Fibroblast of mammary gland (primary cell): ENCODE data around the gene COMMD9.

Experiments used
- DNase-seq: peaks from one replicate; pipeline ENCODE4 v3.0.0-alpha.2; 2010; ENCODE audit warnings: low read depth
- H3K4me3 ChIP-seq: 2 replicates; pipeline ENCODE4 v1.5.1; 2011; ENCODE audit warnings: low read depth, mild to moderate bottlenecking, low read length, moderate library complexity; ENCODE audit not compliant: control insufficient read depth
- TF ChIP-seq, protein P1 (sequence below): conservative IDR thresholded peaks from 2 replicates; pipeline ENCODE4 v1.5.1; 2011; ENCODE audit warnings: low read depth, low read length, inconsistent platforms; ENCODE audit not compliant: control insufficient read depth, insufficient read depth

COMMD9 gene

DNA sequence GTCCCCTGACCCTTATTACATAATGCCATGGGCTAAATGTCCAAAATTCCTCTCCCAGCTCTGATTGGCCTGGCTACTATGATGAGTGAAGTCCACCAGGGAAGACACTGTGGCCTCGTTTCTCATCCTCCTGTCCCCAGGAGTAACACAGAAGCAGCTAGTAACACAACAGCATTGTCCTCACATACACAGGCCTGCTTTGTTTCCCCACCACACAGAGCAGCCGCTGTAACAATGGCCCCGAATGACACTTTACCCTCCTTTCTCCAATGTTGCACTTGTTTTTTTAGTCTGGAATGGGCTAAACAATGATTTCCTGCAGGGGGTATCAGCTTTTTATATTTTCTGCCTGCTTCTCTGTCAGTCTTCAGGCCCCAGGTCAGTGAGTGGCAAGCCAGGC, 6.7 kb upstream of the COMMD9 start, which contains the start of gene PRR5L:
Gene PRR5L, plus strand, starts transcription at position 363 of the 400 bp plus-strand sequence. CDS start 104,834 bp downstream, outside the sequence.
- no peak for DNase-seq
- TF ChIP-seq, protein P1, sequence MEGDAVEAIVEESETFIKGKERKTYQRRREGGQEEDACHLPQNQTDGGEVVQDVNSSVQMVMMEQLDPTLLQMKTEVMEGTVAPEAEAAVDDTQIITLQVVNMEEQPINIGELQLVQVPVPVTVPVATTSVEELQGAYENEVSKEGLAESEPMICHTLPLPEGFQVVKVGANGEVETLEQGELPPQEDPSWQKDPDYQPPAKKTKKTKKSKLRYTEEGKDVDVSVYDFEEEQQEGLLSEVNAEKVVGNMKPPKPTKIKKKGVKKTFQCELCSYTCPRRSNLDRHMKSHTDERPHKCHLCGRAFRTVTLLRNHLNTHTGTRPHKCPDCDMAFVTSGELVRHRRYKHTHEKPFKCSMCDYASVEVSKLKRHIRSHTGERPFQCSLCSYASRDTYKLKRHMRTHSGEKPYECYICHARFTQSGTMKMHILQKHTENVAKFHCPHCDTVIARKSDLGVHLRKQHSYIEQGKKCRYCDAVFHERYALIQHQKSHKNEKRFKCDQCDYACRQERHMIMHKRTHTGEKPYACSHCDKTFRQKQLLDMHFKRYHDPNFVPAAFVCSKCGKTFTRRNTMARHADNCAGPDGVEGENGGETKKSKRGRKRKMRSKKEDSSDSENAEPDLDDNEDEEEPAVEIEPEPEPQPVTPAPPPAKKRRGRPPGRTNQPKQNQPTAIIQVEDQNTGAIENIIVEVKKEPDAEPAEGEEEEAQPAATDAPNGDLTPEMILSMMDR, result no peak
- H3K4me3 ChIP-seq, result no peak within 1 kb of the TSS

DNA sequence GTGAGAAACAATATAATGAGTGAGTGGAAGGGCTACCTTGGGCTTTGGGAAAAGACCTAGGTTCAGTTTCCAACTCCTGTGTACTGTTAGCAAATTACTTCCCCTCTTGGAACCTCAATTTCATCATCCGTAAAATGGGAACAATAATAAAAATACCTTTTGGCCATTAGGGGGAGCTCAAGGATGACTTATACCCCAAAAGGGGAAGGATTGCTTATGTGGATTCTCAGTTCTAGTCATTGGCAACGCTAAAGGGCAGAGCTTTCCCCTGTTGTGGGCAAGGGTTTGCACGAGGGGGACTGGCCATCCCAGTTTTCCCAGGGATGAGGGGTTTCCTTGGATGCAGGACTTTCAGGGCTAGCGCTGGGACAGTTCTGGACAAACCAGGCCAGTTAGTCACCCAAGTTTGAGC, 3.1 kb upstream of the COMMD9 start:
- DNase-seq, result peak; percentile 46
- TF ChIP-seq, protein P1, result peak; percentile 49
- H3K4me3 ChIP-seq, result no peak overlapping the region

DNA sequence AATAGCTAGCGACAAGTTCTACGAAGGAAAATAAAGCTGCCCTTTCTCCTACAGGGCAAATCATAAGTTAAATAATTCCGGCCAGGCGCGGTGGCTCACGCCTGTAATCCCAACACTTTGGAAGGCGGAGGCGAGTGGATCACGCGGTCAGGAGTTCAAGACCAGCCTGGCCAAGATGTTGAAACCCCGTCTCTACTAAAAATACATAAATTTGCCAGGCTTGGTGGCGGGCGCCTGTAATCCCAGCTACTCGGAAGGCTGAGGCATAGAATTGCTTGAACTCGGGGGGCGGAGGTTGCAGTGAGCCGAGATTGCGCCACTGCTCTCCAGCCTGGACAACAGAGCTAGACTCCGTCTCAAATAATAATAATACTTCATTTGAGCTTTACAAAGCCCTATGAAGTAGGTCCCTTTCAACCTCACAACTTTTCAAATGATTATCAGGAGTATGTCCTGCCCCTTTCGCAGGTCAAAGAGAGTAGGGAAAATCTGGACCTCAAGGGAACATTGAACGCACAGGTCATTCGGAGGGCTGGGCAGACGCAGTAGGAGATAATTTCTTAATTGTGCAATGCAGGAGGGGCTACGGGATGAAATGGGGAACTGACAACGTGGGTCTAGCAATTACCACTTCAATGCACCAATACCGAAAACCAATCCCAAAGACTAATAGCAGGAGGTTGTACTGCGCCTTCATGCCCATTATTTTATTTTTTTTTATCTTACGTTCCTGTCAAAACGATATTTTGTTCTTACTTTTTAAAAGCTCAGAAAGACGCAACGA, 590 bp downstream of the COMMD9 start:
- DNase-seq, result no peak
- H3K4me3 ChIP-seq, result peak overlapping the region; percentile 99
- TF ChIP-seq, protein P1, result no peak

DNA sequence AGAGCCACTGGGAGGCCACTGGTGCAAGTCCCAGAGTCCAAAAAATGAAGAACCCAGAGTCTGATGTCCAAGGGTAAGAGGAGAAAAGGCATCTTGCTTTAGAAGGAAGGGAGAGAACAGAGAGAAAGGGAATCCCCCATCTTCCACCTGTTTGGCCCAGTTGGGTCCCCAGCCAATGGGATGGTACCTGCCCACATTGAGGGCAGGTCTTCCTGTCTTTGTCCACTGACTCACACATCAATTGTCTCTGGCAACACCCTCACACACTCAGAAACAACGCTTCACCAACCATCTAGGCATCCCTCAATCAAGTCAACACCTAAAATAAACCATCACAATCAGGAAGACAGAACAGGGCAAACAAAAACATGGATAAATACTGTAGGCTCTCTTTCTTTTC, 6.3 kb downstream of the COMMD9 start:
- H3K4me3 ChIP-seq, result no peak overlapping the region
- TF ChIP-seq, protein P1, result no peak
- DNase-seq, result no peak

DNA sequence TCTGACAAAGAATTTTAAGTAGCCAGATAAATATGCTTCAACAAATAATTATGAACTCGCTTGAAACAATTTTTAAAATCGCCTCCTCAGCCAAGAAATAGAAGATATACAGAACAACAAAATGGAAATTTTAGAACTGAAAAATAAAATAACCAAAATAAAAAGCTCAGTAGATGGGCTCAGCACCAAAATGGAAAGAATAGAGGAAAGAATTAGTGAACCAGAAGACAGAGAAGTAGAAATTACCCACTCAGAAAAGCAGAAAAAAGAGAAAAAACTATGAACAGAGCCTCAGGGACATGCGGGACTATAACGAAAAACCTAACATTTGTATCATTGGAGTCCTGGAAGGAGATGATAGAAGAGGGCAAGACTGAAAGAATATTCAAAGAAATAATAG, 7.4 kb downstream of the COMMD9 start:
- DNase-seq, result no peak
- TF ChIP-seq, protein P1, result no peak
- H3K4me3 ChIP-seq, result no peak overlapping the region

DNA sequence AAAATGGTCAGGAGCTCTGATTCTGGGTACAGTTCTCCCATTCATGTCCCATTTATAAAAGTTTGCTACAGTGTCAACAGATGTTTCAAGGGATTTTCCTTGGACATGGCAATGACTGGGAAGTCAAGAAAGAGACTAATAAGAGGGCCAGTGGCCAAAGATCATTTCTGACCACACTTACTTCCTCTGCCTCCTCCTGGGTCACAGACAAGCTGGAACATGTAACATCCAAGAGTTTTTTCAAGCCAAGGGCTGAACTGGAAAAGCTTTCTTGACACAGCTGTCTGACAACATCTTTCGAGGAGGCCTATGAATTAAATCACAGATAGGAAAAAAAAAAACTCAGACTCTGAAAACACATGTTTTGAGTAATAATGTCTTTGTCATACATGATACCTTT, 8.7 kb downstream of the COMMD9 start:
- TF ChIP-seq, protein P1, result no peak
- peak; percentile 21 for DNase-seq
- no peak overlapping the region for H3K4me3 ChIP-seq
